ENCODE measurements around the gene TPI1.

Gene TPI1

GRCh38 chr12:6838854-6839253 lies 28.5 kb upstream of the TPI1 start:
- no peak for TF ChIP-seq ZNF70 (CRISPR knock-in tag; IDR thresholded peaks at IDR 0.05)
- TF ChIP-seq ZNF565 (CRISPR knock-in tag; conservative IDR thresholded peaks at IDR 0.05; ENCODE audit: low read depth) = no peak
- no peak for TF ChIP-seq GLIS3 (CRISPR knock-in tag; IDR thresholded peaks at IDR 0.05)
- TF ChIP-seq OSR1 (CRISPR knock-in tag; IDR thresholded peaks at IDR 0.05) = no peak
- TF ChIP-seq BACH2 (CRISPR knock-in tag; IDR thresholded peaks at IDR 0.05; ENCODE audit: borderline replicate concordance) = no peak
- no peak for TF ChIP-seq ZFP30 (CRISPR knock-in tag; IDR thresholded peaks at IDR 0.05)
- ATAC-seq = no peak

- no peak for ATAC-seq
- TF ChIP-seq RARB (CRISPR knock-in tag; IDR thresholded peaks at IDR 0.05) (no peak), PPARA (CRISPR knock-in tag; IDR thresholded peaks at IDR 0.05; ENCODE audit: borderline replicate concordance) (no peak), ZFP30 (CRISPR knock-in tag; IDR thresholded peaks at IDR 0.05) (no peak), ZFP3 (CRISPR knock-in tag; IDR thresholded peaks at IDR 0.05) (no peak), OSR1 (CRISPR knock-in tag; IDR thresholded peaks at IDR 0.05) (no peak), ZC3H10 (CRISPR knock-in tag; IDR thresholded peaks at IDR 0.05) (no peak), TCF4 (CRISPR knock-in tag; IDR thresholded peaks at IDR 0.05; ENCODE audit: borderline replicate concordance) (no peak), ZNF8 (CRISPR knock-in tag; IDR thresholded peaks at IDR 0.05) (no peak), ZNF565 (CRISPR knock-in tag; conservative IDR thresholded peaks at IDR 0.05; ENCODE audit: low read depth) (no peak), SNAI2 (CRISPR knock-in tag; IDR thresholded peaks at IDR 0.05) (no peak), CSDC2 (CRISPR knock-in tag; IDR thresholded peaks at IDR 0.05) (no peak), POU6F1 (CRISPR knock-in tag; IDR thresholded peaks at IDR 0.05; ENCODE audit: borderline replicate concordance, low read depth) (no peak), TOX (CRISPR knock-in tag; IDR thresholded peaks at IDR 0.05; ENCODE audit: borderline replicate concordance) (no peak), TSHZ2 (CRISPR knock-in tag; IDR thresholded peaks at IDR 0.05) (no peak)
Observed at GRCh38 chr12:6839482-6840201, 27.7 kb upstream of the TPI1 start.

GRCh38 chr12:6840330-6840729 lies 27.0 kb upstream of the TPI1 start:
- no peak for ATAC-seq
- TF ChIP-seq ESRRG (CRISPR knock-in tag; IDR thresholded peaks at IDR 0.05) = no peak
- TF ChIP-seq CSRNP3 (CRISPR knock-in tag; IDR thresholded peaks at IDR 0.05) = no peak
- no peak for TF ChIP-seq TSHZ2 (CRISPR knock-in tag; IDR thresholded peaks at IDR 0.05)
- TF ChIP-seq POU6F1 (CRISPR knock-in tag; IDR thresholded peaks at IDR 0.05; ENCODE audit: borderline replicate concordance, low read depth) = no peak
- no peak for TF ChIP-seq ZFP3 (CRISPR knock-in tag; IDR thresholded peaks at IDR 0.05)
- TF ChIP-seq BACH2 (CRISPR knock-in tag; IDR thresholded peaks at IDR 0.05; ENCODE audit: borderline replicate concordance) = no peak
- TF ChIP-seq OSR1 (CRISPR knock-in tag; IDR thresholded peaks at IDR 0.05) = no peak
- no peak for TF ChIP-seq ISL1 (CRISPR knock-in tag; IDR thresholded peaks at IDR 0.05)
- TF ChIP-seq TCF4 (CRISPR knock-in tag; IDR thresholded peaks at IDR 0.05; ENCODE audit: borderline replicate concordance) = no peak
- TF ChIP-seq SNAI2 (CRISPR knock-in tag; IDR thresholded peaks at IDR 0.05) = no peak
- no peak for TF ChIP-seq CSDC2 (CRISPR knock-in tag; IDR thresholded peaks at IDR 0.05)
- no peak for TF ChIP-seq ZFP30 (CRISPR knock-in tag; IDR thresholded peaks at IDR 0.05)
- no peak for TF ChIP-seq TOX (CRISPR knock-in tag; IDR thresholded peaks at IDR 0.05; ENCODE audit: borderline replicate concordance)
- no peak for TF ChIP-seq ZC3H10 (CRISPR knock-in tag; IDR thresholded peaks at IDR 0.05)
- no peak for TF ChIP-seq ZNF70 (CRISPR knock-in tag; IDR thresholded peaks at IDR 0.05)
- no peak for TF ChIP-seq ZNF8 (CRISPR knock-in tag; IDR thresholded peaks at IDR 0.05)
- no peak for TF ChIP-seq GLIS3 (CRISPR knock-in tag; IDR thresholded peaks at IDR 0.05)
- no peak for TF ChIP-seq RARB (CRISPR knock-in tag; IDR thresholded peaks at IDR 0.05)

Measured in SK-N-SH treated with all-trans-retinoic acid at 6 μM for 48 hours (cell line).